GM23338 (cell line): ENCODE results near the gene CLEC1A. TPM values are rescaled to one million over a fixed set of nuclear protein-coding genes. Genes with fewer than 3 reads are reported as not detected.

ENCODE experiments used
- ATAC-seq: fragments of 200-7000 bp; cut with Tn5 transposase; 3 replicates; pipeline ENCODE4 v1.9.1; 2020
- DNase-seq: peaks from one replicate; pipeline ENCODE4 v3.0.0-alpha.2; 2015; ENCODE audit warnings: low spot score
- H2AFZ ChIP-seq: fragments of 200-600 bp; sonication (generic); 2 replicates; pipeline ENCODE4 v1.8.0; 2016; ENCODE audit warnings: antibody characterized with exemption, mild to moderate bottlenecking, moderate library complexity
- H3F3A ChIP-seq: fragments of 200-600 bp; sonication (generic); replicated peaks from 2 replicates; pipeline ENCODE4 v1.8.0; 2017; ENCODE audit warnings: antibody characterized with exemption, mixed run types, low read depth
- H3K27ac ChIP-seq: fragments of 200-600 bp; sonication (generic); 2 replicates; pipeline ENCODE4 v1.6.1; 2016; ENCODE audit warnings: low read depth
- H3K27me3 ChIP-seq: fragments of 200-600 bp; sonication (generic); 2 replicates; pipeline ENCODE4 v1.8.0; 2016; ENCODE audit warnings: mild to moderate bottlenecking, mixed run types, moderate library complexity; ENCODE audit not compliant: insufficient read depth
- H3K36me3 ChIP-seq: fragments of 200-600 bp; sonication (generic); 2 replicates; pipeline ENCODE4 v1.8.0; 2016; ENCODE audit warnings: mild to moderate bottlenecking; ENCODE audit not compliant: insufficient read depth
- H3K4me1 ChIP-seq: fragments of 200-600 bp; sonication (generic); 2 replicates; pipeline ENCODE4 v1.8.0; 2016; ENCODE audit warnings: mild to moderate bottlenecking, moderate library complexity; ENCODE audit not compliant: insufficient read depth
- H3K4me2 ChIP-seq: fragments of 200-600 bp; sonication (generic); 2 replicates; pipeline ENCODE4 v1.7.1; 2017; ENCODE audit warnings: mixed run types
- H3K4me3 ChIP-seq: fragments of 200-600 bp; sonication (generic); 2 replicates; pipeline ENCODE4 v1.6.1; 2016; ENCODE audit warnings: mixed run types
- H3K79me2 ChIP-seq: fragments of 200-600 bp; sonication (generic); replicated peaks from 2 replicates; pipeline ENCODE4 v1.8.0; 2017; ENCODE audit warnings: mild to moderate bottlenecking; ENCODE audit not compliant: insufficient read depth
- H3K9me2 ChIP-seq: fragments of 200-600 bp; sonication (generic); 2 replicates; pipeline ENCODE4 v1.8.0; 2017; ENCODE audit not compliant: insufficient read depth
- H4K20me1 ChIP-seq: fragments of 200-600 bp; sonication (generic); replicated peaks from 2 replicates; pipeline ENCODE4 v1.8.0; 2017; ENCODE audit warnings: mild to moderate bottlenecking; ENCODE audit not compliant: insufficient read depth
- H3K27ac Mint-ChIP-seq: 2 replicates; pipeline ENCODE4 v1.8.0; 2020; ENCODE audit warnings: inconsistent platforms, mild to moderate bottlenecking, moderate library complexity, mixed read lengths
- H3K27me3 Mint-ChIP-seq: 3 replicates; pipeline ENCODE4 v1.8.0; 2022; ENCODE audit warnings: low read depth, mild to moderate bottlenecking, moderate library complexity, mixed read lengths, inconsistent platforms; ENCODE audit not compliant: insufficient read depth, poor library complexity
- H3K36me3 Mint-ChIP-seq: 3 replicates; pipeline ENCODE4 v1.8.0; 2021; ENCODE audit warnings: low read depth, mild to moderate bottlenecking, inconsistent platforms, moderate library complexity, mixed read lengths
- H3K4me1 Mint-ChIP-seq: 3 replicates; pipeline ENCODE4 v1.8.0; 2020; ENCODE audit warnings: mild to moderate bottlenecking, inconsistent platforms, mixed read lengths
- H3K4me3 Mint-ChIP-seq: 3 replicates; pipeline ENCODE4 v1.8.0; 2021; ENCODE audit warnings: moderate library complexity, mild to moderate bottlenecking, inconsistent platforms, mixed read lengths
- H3K9me3 Mint-ChIP-seq: 3 replicates; pipeline ENCODE4 v1.8.0; 2020; ENCODE audit warnings: moderate library complexity, mild to moderate bottlenecking, inconsistent platforms, mixed read lengths
- ETS1 ChIP-seq: IDR thresholded peaks from 2 replicates; pipeline ENCODE4 v1.6.1; 2016; ENCODE audit warnings: antibody characterized with exemption
- EZH2 ChIP-seq: fragments of 200-600 bp; sonication (generic); IDR thresholded peaks from one replicate; pipeline ENCODE4 v1.8.0; 2017; ENCODE audit warnings: antibody characterized with exemption, mild to moderate bottlenecking, low read depth; ENCODE audit not compliant: unreplicated experiment
- EZH2phosphoT487 ChIP-seq: fragments of 200-600 bp; sonication (generic); IDR thresholded peaks from one replicate; pipeline ENCODE4 v1.8.1; 2018; ENCODE audit warnings: antibody characterized with exemption; ENCODE audit not compliant: unreplicated experiment
- JUNB ChIP-seq: IDR thresholded peaks from one replicate; pipeline ENCODE4 v1.6.1; 2016; ENCODE audit warnings: antibody characterized with exemption; ENCODE audit not compliant: unreplicated experiment
- NANOG ChIP-seq: IDR thresholded peaks from 2 replicates; pipeline ENCODE4 v1.6.1; 2016; ENCODE audit warnings: antibody characterized with exemption, borderline replicate concordance
- POLR2AphosphoS5 ChIP-seq: IDR thresholded peaks from 2 replicates; pipeline ENCODE4 v1.6.1; 2016; ENCODE audit warnings: antibody characterized with exemption, low read depth
- STAT1 ChIP-seq: IDR thresholded peaks from one replicate; pipeline ENCODE4 v1.6.1; 2016; ENCODE audit warnings: antibody characterized with exemption; ENCODE audit not compliant: unreplicated experiment
- ZNF114 ChIP-seq: fragments of 250-450 bp; sonication (Bioruptor Pico); IDR thresholded peaks from 2 replicates; pipeline ENCODE4 v1.5.0; 2020; ENCODE audit warnings: mild to moderate bottlenecking, moderate library complexity
- ZNF331 ChIP-seq: fragments of 250-450 bp; sonication (Bioruptor Pico); IDR thresholded peaks from 2 replicates; pipeline ENCODE4 v1.5.0; 2020; ENCODE audit warnings: low read depth, mild to moderate bottlenecking, moderate library complexity
- polyA plus RNA-seq: library from polyadenylated mRNA; unstranded; fragments of >200 nt; fragmentation: Nextera tagmentation; extraction: Ambion mirVana; gene quantifications from 2 replicates; pipeline ENCODE4 v1.2.1, GENCODE V29; 2016
- total RNA-seq: library from RNA; depleted of rRNA; stranded (reverse); fragments of >200 nt; shearing (Covaris generic); gene quantifications from 2 replicates; pipeline ENCODE4 v1.2.3, GENCODE V29; 2014
- TF ChIP-seq, protein P1 (sequence below): IDR thresholded peaks from one replicate; pipeline ENCODE4 v1.6.1; 2018; ENCODE audit warnings: antibody characterized with exemption; ENCODE audit not compliant: unreplicated experiment

The CLEC1A gene
- total and polyA plus RNA-seq, 2 experiments from 2014 or later: 1.1 TPM; not detected in 1

DNA sequence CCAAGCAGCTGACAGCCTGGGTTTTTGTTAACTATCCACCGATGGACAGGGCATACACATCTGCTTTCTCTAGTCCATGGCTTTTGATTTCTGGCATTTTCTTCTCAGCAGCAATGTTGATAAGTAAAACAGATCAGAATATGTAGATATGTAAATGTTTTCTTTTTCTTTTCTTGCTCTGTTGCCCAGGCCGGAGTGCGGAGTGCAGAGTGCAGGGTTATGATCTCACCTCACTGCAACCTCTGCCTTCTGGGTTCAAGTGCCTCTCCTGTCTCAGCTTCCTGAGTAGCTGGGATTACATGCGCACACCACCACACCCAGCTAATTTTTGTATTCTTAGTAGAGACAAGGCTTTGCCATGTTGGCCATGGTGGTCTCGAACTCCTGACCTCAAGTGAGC lies 40.4 kb downstream of the CLEC1A start (continued):
- TF ChIP-seq, protein P1, sequence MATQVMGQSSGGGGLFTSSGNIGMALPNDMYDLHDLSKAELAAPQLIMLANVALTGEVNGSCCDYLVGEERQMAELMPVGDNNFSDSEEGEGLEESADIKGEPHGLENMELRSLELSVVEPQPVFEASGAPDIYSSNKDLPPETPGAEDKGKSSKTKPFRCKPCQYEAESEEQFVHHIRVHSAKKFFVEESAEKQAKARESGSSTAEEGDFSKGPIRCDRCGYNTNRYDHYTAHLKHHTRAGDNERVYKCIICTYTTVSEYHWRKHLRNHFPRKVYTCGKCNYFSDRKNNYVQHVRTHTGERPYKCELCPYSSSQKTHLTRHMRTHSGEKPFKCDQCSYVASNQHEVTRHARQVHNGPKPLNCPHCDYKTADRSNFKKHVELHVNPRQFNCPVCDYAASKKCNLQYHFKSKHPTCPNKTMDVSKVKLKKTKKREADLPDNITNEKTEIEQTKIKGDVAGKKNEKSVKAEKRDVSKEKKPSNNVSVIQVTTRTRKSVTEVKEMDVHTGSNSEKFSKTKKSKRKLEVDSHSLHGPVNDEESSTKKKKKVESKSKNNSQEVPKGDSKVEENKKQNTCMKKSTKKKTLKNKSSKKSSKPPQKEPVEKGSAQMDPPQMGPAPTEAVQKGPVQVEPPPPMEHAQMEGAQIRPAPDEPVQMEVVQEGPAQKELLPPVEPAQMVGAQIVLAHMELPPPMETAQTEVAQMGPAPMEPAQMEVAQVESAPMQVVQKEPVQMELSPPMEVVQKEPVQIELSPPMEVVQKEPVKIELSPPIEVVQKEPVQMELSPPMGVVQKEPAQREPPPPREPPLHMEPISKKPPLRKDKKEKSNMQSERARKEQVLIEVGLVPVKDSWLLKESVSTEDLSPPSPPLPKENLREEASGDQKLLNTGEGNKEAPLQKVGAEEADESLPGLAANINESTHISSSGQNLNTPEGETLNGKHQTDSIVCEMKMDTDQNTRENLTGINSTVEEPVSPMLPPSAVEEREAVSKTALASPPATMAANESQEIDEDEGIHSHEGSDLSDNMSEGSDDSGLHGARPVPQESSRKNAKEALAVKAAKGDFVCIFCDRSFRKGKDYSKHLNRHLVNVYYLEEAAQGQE: no peak
- no peak for TF ChIP-seq JUNB
- TF ChIP-seq STAT1: no peak
- no peak for TF ChIP-seq EZH2phosphoT487

GRCh38 chr12:10052193-10052913 lies 46.4 kb downstream of the CLEC1A start:
- Histone ChIP-seq H3K4me2 (no peak overlapping the region), H2AFZ (no peak overlapping the region), H3F3A (no peaks in the 10 kb centered on the region), H3K4me1 (no peaks in the 10 kb centered on the region), H3K79me2 (no peaks in the 10 kb centered on the region), H3K36me3 (no peaks in the 10 kb centered on the region), H3K9me2 (no peaks in the 10 kb centered on the region), H4K20me1 (no peaks in the 10 kb centered on the region), H3K27ac (no peak overlapping the region), H3K27me3 (peaks cover 11% of the 10 kb centered on the region; the same call in 1 of the 2 replicates), H3K4me3 (no peak overlapping the region)
- Mint-ChIP-seq H3K4me3 (no peak overlapping the region), H3K4me1 (no peaks in the 10 kb centered on the region), H3K27ac (no peak overlapping the region), H3K36me3 (no peaks in the 10 kb centered on the region), H3K27me3 (no peaks in the 10 kb centered on the region), H3K9me3 (no peaks in the 10 kb centered on the region; the same call in 2 of the 3 replicates)
- ATAC-seq (no peak), DNase-seq (no peak)
- TF ChIP-seq ZNF114 (CRISPR knock-in tag) (no peak), EZH2 (no peak), ETS1 (no peak), ZNF331 (no peak), POLR2AphosphoS5 (no peak), JUNB (no peak), NANOG (no peak)
- TF ChIP-seq, protein P1: no peak
